ENCODE data around the gene PXDN. TPM values are rescaled to one million over a fixed set of nuclear protein-coding genes. Genes with fewer than 3 reads are reported as not detected.

PXDN gene
- total and polyA plus RNA-seq, 2 donors (not counting 1 experiment from before 2014, with no cell fraction given), result 0.21 to 1.4 TPM

GRCh38 chr2:1594373-1595171, 149.7 kb downstream of the PXDN start:
- Histone ChIP-seq H3K27me3 (replicated peaks in 1 of 4; ENCODE audit: control extremely low read depth in 1 of 4, control insufficient read depth in 3 of 4, insufficient read depth in 4 of 4, low read length in 3 of 4) (peaks cover 0 to 24% (median 1%) of the 10 kb centered on the region in 4 experiments), H3K9ac (ENCODE audit: low read length) (no peak overlapping the region), H3K4me3 (ENCODE audit: control extremely low read depth in 1 of 5, extremely low read depth in 1 of 5, insufficient read depth in 1 of 5, low read depth in 2 of 5, low read length in 4 of 5) (no peak overlapping the region), H3K9me3 (ENCODE audit: control extremely low read depth in 1 of 3, control insufficient read depth in 2 of 3, insufficient read depth in 1 of 3, low read length in 2 of 3) (peaks cover 0 to 37% (median 0%) of the 10 kb centered on the region in 3 donors), H3K4me1 (ENCODE audit: control insufficient read depth in 2 of 2, insufficient read depth in 2 of 2, low read length in 2 of 2) (no peaks in the 10 kb centered on the region), H2AFZ (ENCODE audit: insufficient read depth, low read depth, low read length, poor library complexity, severe bottlenecking) (no peak overlapping the region), H3K4me2 (replicated peaks; ENCODE audit: low read depth, low read length, poor library complexity, severe bottlenecking) (no peak overlapping the region), H3K27ac (ENCODE audit: low read length in 2 of 2) (no peak overlapping the region), H3K36me3 (replicated peaks in 1 of 2; ENCODE audit: control extremely low read depth in 1 of 2, control insufficient read depth in 1 of 2, extremely low read depth in 1 of 2, insufficient read depth in 2 of 2, low read length in 1 of 2) (no peaks in the 10 kb centered on the region), H4K20me1 (ENCODE audit: control insufficient read depth, insufficient read depth, low read length, poor library complexity, severe bottlenecking) (no peaks in the 10 kb centered on the region), H3K79me2 (ENCODE audit: control insufficient read depth, insufficient read depth, low read length) (no peaks in the 10 kb centered on the region)
- CTCF ChIA-PET, result no interaction called here
- 84% methylated on average over 29 of the region's 29 CpGs for WGBS (ENCODE audit: insufficient coverage)
- ATAC-seq (ENCODE audit: low read depth) (no peak), DNase-seq (no peak)
- TF ChIP-seq EZH2 (IDR thresholded peaks at IDR 0.05; ENCODE audit: borderline replicate concordance, insufficient read depth, low read depth, low read length, poor library complexity, severe bottlenecking), result no peak
- no peak for TF ChIP-seq CTCF (IDR thresholded peaks at IDR 0.05)
- POLR2A ChIA-PET, result no interaction called here
- no peak overlapping the region for H3K4me3 Mint-ChIP-seq
- H3K4me1 Mint-ChIP-seq, result no peaks in the 10 kb centered on the region
- intact Hi-C loops (cut with micrococcal nuclease), result no loop called here
- no peak overlapping the region for H3K27ac Mint-ChIP-seq
- peaks cover 19% of the 10 kb centered on the region for H3K27me3 Mint-ChIP-seq
- peaks cover 3% of the 10 kb centered on the region for H3K9me3 Mint-ChIP-seq (ENCODE audit: insufficient read depth)

GRCh38 chr2:1594123-1594372, 150.3 kb downstream of the PXDN start:
- ATAC-seq (ENCODE audit: low read depth), result no peak
- Histone ChIP-seq H3K27me3 (replicated peaks in 1 of 4; ENCODE audit: control extremely low read depth in 1 of 4, control insufficient read depth in 3 of 4, insufficient read depth in 4 of 4, low read length in 3 of 4) (peaks cover 0 to 29% (median 2%) of the 10 kb centered on the region in 4 experiments), H3K9me3 (ENCODE audit: control extremely low read depth in 1 of 3, control insufficient read depth in 2 of 3, insufficient read depth in 1 of 3, low read length in 2 of 3) (peaks cover 0 to 37% (median 0%) of the 10 kb centered on the region in 3 donors), H2AFZ (ENCODE audit: insufficient read depth, low read depth, low read length, poor library complexity, severe bottlenecking) (no peak overlapping the region), H3K4me1 (ENCODE audit: control insufficient read depth in 2 of 2, insufficient read depth in 2 of 2, low read length in 2 of 2) (no peaks in the 10 kb centered on the region), H4K20me1 (ENCODE audit: control insufficient read depth, insufficient read depth, low read length, poor library complexity, severe bottlenecking) (no peaks in the 10 kb centered on the region), H3K36me3 (replicated peaks in 1 of 2; ENCODE audit: control extremely low read depth in 1 of 2, control insufficient read depth in 1 of 2, extremely low read depth in 1 of 2, insufficient read depth in 2 of 2, low read length in 1 of 2) (no peaks in the 10 kb centered on the region), H3K4me3 (ENCODE audit: control extremely low read depth in 1 of 5, extremely low read depth in 1 of 5, insufficient read depth in 1 of 5, low read depth in 2 of 5, low read length in 4 of 5) (no peak overlapping the region), H3K9ac (ENCODE audit: low read length) (no peak overlapping the region), H3K4me2 (replicated peaks; ENCODE audit: low read depth, low read length, poor library complexity, severe bottlenecking) (no peak overlapping the region), H3K27ac (ENCODE audit: low read length in 2 of 2) (no peak overlapping the region), H3K79me2 (ENCODE audit: control insufficient read depth, insufficient read depth, low read length) (no peaks in the 10 kb centered on the region)
- Mint-ChIP-seq H3K9me3 (ENCODE audit: insufficient read depth) (peaks cover 3% of the 10 kb centered on the region), H3K27me3 (peaks cover 19% of the 10 kb centered on the region), H3K4me1 (no peaks in the 10 kb centered on the region), H3K4me3 (no peak overlapping the region), H3K27ac (no peak overlapping the region)
- WGBS (ENCODE audit: insufficient coverage), result 80% methylated on average over 2 of the region's 6 CpGs
- TF ChIP-seq EZH2 (IDR thresholded peaks at IDR 0.05; ENCODE audit: borderline replicate concordance, insufficient read depth, low read depth, low read length, poor library complexity, severe bottlenecking), result no peak
- ChIA-PET CTCF (no interaction called here), POLR2A (no interaction called here)
- intact Hi-C loops (cut with micrococcal nuclease), result no loop called here
- DNase-seq, result no peak
